Osteocyte (in vitro differentiated cells): ENCODE data around the gene NDRG4. TPM values are rescaled to one million over a fixed set of nuclear protein-coding genes. Genes with fewer than 3 reads are reported as not detected.

ENCODE experiments used
- DNase-seq: peaks from one replicate; pipeline ENCODE4 v3.0.0; 2021; ENCODE audit warnings: mixed read lengths; ENCODE audit not compliant: unreplicated experiment; ENCODE audit errors: extremely low spot score
- H3K27ac Mint-ChIP-seq: one replicate; pipeline ENCODE4 v1.8.0; 2021; ENCODE audit warnings: mild to moderate bottlenecking, mixed read lengths; ENCODE audit not compliant: unreplicated experiment
- H3K27me3 Mint-ChIP-seq: one replicate; pipeline ENCODE4 v1.8.0; 2021; ENCODE audit warnings: mixed read lengths; ENCODE audit not compliant: unreplicated experiment
- H3K36me3 Mint-ChIP-seq: one replicate; pipeline ENCODE4 v1.8.0; 2021; ENCODE audit warnings: mixed read lengths; ENCODE audit not compliant: unreplicated experiment
- H3K4me1 Mint-ChIP-seq: one replicate; pipeline ENCODE4 v1.8.0; 2021; ENCODE audit warnings: mixed read lengths; ENCODE audit not compliant: unreplicated experiment
- H3K4me3 Mint-ChIP-seq: one replicate; pipeline ENCODE4 v1.8.0; 2021; ENCODE audit warnings: mild to moderate bottlenecking, moderate library complexity, mixed read lengths; ENCODE audit not compliant: unreplicated experiment
- H3K9me3 Mint-ChIP-seq: one replicate; pipeline ENCODE4 v1.8.0; 2021; ENCODE audit warnings: mixed read lengths; ENCODE audit not compliant: unreplicated experiment
- total RNA-seq: library from RNA; stranded (reverse); gene quantifications from 2 replicates; pipeline ENCODE4 v1.2.1, GENCODE V29; 2021
- TF ChIP-seq, protein P1 (sequence below): fragments of 200-600 bp; sonication (generic); IDR thresholded peaks from 2 replicates; pipeline ENCODE4 v1.5.0; 2021; ENCODE audit warnings: antibody characterized with exemption, mild to moderate bottlenecking, moderate library complexity

The NDRG4 gene
- total RNA-seq, 1 donor from 2014 or later = 13.1 TPM

DNA sequence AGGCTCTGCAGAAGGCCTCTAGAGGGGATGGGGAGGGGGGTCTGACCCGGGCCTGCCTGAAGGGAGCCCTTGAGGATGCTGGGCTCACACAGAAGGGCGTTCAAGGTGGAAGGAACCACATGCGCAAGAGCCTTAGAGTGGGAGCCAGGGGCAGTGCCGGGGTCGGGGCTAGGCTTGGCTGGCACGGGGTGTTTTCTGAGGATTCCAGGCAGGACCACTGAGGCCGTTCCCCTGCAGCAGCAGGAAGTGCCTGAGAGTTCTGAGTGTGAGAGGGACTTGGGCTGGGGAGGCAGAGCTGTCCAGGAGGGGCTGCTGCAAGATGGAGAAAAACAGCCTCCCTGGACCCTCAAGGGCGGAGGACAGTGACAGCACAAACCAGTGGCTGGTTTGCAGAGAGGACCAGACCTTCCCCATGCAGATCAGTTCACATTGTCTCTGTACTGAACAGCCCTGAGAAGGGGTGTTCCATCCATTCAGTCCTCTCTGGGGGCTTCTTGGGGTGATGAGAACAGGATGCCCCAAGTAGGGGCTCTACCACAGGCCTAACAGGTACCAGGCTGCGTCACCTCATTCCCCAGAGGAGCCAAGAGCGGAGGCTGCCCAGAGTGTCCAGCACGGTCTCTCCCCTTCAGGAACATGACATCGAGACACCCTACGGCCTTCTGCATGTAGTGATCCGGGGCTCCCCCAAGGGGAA is 3.4 kb downstream of the NDRG4 start:
- no peaks in the 10 kb centered on the region for H3K9me3 Mint-ChIP-seq
- H3K4me1 Mint-ChIP-seq = peaks cover 9% of the 10 kb centered on the region
- TF ChIP-seq, protein P1, sequence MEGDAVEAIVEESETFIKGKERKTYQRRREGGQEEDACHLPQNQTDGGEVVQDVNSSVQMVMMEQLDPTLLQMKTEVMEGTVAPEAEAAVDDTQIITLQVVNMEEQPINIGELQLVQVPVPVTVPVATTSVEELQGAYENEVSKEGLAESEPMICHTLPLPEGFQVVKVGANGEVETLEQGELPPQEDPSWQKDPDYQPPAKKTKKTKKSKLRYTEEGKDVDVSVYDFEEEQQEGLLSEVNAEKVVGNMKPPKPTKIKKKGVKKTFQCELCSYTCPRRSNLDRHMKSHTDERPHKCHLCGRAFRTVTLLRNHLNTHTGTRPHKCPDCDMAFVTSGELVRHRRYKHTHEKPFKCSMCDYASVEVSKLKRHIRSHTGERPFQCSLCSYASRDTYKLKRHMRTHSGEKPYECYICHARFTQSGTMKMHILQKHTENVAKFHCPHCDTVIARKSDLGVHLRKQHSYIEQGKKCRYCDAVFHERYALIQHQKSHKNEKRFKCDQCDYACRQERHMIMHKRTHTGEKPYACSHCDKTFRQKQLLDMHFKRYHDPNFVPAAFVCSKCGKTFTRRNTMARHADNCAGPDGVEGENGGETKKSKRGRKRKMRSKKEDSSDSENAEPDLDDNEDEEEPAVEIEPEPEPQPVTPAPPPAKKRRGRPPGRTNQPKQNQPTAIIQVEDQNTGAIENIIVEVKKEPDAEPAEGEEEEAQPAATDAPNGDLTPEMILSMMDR = no peak
- H3K4me3 Mint-ChIP-seq = no peak overlapping the region
- DNase-seq = no peak
- no peaks in the 10 kb centered on the region for H3K27me3 Mint-ChIP-seq
- no peaks in the 10 kb centered on the region for H3K36me3 Mint-ChIP-seq
- H3K27ac Mint-ChIP-seq = no peak overlapping the region

DNA sequence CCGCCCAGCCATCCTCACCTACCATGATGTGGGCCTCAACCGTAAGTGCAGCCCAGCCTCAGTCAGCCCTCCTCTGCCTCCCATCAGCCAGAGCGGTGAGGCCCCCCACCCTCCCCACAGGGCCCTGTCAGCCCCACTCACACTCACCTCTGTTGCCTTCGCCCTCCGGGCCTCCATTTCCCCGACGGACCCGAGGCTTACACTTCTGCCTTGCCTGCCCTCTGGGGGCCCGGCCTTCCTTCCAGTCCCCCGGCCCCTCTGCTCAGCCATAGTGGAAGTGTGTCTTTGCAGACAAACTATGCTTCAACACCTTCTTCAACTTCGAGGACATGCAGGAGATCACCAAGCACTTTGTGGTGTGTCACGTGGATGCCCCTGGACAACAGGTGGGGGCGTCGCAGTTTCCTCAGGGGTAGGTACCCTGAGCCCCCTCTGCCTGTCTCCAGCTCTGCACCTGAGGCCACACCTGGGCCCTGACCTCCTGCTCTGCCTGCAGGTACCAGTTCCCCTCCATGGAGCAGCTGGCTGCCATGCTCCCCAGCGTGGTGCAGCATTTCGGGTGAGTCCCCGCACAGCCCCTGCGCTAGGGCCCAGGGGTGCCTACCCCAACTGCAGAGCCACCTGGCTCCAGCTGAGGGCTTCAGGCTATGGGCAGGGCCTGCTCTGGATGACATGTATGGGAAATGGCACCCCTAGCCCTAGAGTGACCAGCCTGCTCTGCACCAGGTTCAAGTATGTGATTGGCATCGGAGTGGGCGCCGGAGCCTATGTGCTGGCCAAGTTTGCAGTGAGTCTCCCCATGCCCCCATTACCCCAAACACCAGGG is 4.1 kb downstream of the NDRG4 start:
- TF ChIP-seq, protein P1 = no peak
- Mint-ChIP-seq H3K9me3 (no peaks in the 10 kb centered on the region), H3K27me3 (no peaks in the 10 kb centered on the region), H3K4me3 (no peak overlapping the region), H3K4me1 (peaks cover 9% of the 10 kb centered on the region), H3K27ac (no peak overlapping the region), H3K36me3 (no peaks in the 10 kb centered on the region)
- no peak for DNase-seq

GRCh38 chr16:58506241-58507194 is 6.6 kb downstream of the NDRG4 start:
- TF ChIP-seq, protein P1 = no peak
- no peaks in the 10 kb centered on the region for H3K27me3 Mint-ChIP-seq
- no peak for DNase-seq
- H3K36me3 Mint-ChIP-seq = no peaks in the 10 kb centered on the region
- H3K27ac Mint-ChIP-seq = no peak overlapping the region
- H3K4me3 Mint-ChIP-seq = no peak overlapping the region
- H3K4me1 Mint-ChIP-seq = peaks cover under 1% of the 10 kb centered on the region
- H3K9me3 Mint-ChIP-seq = no peaks in the 10 kb centered on the region

- TF ChIP-seq, protein P1 = no peak
- DNase-seq = peak; percentile 65
- Mint-ChIP-seq H3K9me3 (no peaks in the 10 kb centered on the region), H3K4me3 (no peak overlapping the region), H3K27me3 (no peaks in the 10 kb centered on the region), H3K27ac (no peak overlapping the region), H3K4me1 (no peaks in the 10 kb centered on the region), H3K36me3 (no peaks in the 10 kb centered on the region)
Measured at GRCh38 chr16:58507195-58507962, 7.4 kb downstream of the NDRG4 start.
